ENCODE measurements around the gene GLCCI1.

- TF ChIP-seq, protein P1, sequence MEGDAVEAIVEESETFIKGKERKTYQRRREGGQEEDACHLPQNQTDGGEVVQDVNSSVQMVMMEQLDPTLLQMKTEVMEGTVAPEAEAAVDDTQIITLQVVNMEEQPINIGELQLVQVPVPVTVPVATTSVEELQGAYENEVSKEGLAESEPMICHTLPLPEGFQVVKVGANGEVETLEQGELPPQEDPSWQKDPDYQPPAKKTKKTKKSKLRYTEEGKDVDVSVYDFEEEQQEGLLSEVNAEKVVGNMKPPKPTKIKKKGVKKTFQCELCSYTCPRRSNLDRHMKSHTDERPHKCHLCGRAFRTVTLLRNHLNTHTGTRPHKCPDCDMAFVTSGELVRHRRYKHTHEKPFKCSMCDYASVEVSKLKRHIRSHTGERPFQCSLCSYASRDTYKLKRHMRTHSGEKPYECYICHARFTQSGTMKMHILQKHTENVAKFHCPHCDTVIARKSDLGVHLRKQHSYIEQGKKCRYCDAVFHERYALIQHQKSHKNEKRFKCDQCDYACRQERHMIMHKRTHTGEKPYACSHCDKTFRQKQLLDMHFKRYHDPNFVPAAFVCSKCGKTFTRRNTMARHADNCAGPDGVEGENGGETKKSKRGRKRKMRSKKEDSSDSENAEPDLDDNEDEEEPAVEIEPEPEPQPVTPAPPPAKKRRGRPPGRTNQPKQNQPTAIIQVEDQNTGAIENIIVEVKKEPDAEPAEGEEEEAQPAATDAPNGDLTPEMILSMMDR (IDR thresholded peaks at IDR 0.05) = no peak
- no peak for TF ChIP-seq POLR2A (IDR thresholded peaks at IDR 0.05)
Observed at GRCh38 chr7:8058852-8059251, 90.3 kb downstream of the GLCCI1 start.

Data from tibial nerve (tissue), 3 donors.